SJCRH30 (cell line): ENCODE results near the gene CREB3L2. TPM values are rescaled to one million over a fixed set of nuclear protein-coding genes. Genes with fewer than 3 reads are reported as not detected.
"Not testable (repeated sequence)": the region's sequence is repeated elsewhere in the genome, so short reads cannot be mapped to it uniquely, and the experiment has no call there.

Experiments used
- DNase-seq, 2 experiments: peaks; one replicate each; pipeline ENCODE4 v3.0.0-alpha.2; 2015 to 2020
- H3K27ac ChIP-seq: fragments of 250-450 bp; sonication (Bioruptor Pico); 2 replicates; pipeline ENCODE4 v1.5.1; 2020; ENCODE audit warnings: mild to moderate bottlenecking, moderate library complexity
- H3K27me3 ChIP-seq: fragments of 250-450 bp; sonication (Bioruptor Pico); 2 replicates; pipeline ENCODE4 v1.5.1; 2020; ENCODE audit warnings: mild to moderate bottlenecking, moderate library complexity
- H3K36me3 ChIP-seq: fragments of 250-450 bp; sonication (Bioruptor Pico); 2 replicates; pipeline ENCODE4 v1.5.1; 2020; ENCODE audit warnings: mild to moderate bottlenecking, moderate library complexity
- H3K4me1 ChIP-seq: fragments of 250-450 bp; sonication (Bioruptor Pico); 2 replicates; pipeline ENCODE4 v1.5.1; 2020; ENCODE audit warnings: mild to moderate bottlenecking, moderate library complexity
- H3K4me3 ChIP-seq: fragments of 250-450 bp; sonication (Bioruptor Pico); 2 replicates; pipeline ENCODE4 v1.5.1; 2020; ENCODE audit warnings: mild to moderate bottlenecking, moderate library complexity
- H3K9me3 ChIP-seq: fragments of 250-450 bp; sonication (Bioruptor Pico); replicated peaks from 2 replicates; pipeline ENCODE4 v1.5.1; 2020; ENCODE audit warnings: mild to moderate bottlenecking, moderate library complexity
- total RNA-seq: library from RNA; depleted of rRNA; stranded (reverse); fragments of >200 nt; shearing (Covaris generic); gene quantifications from 2 replicates; pipeline ENCODE4 v1.2.3, GENCODE V29; 2014

CREB3L2 gene
- total RNA-seq, 1 experiment from 2014 or later, result 18.7 TPM

GRCh38 chr7:137987563-137987962 is 14.3 kb downstream of the CREB3L2 start:
- no peak overlapping the region for H3K27ac ChIP-seq
- H3K4me1 ChIP-seq, result peaks cover 23% of the 10 kb centered on the region
- no peak overlapping the region for H3K4me3 ChIP-seq
- no peak for DNase-seq
- H3K27me3 ChIP-seq, result no peaks in the 10 kb centered on the region
- H3K9me3 ChIP-seq, result no peaks in the 10 kb centered on the region
- H3K36me3 ChIP-seq, result no peaks in the 10 kb centered on the region

- H3K9me3 ChIP-seq, result 0 out of 2 replicates have a peak, but pooled peaks cover 2% of the 10 kb centered on the region
- no peak overlapping the region for H3K27ac ChIP-seq
- H3K4me3 ChIP-seq, result no peak overlapping the region
- no peaks in the 10 kb centered on the region for H3K36me3 ChIP-seq
- peaks cover 20% of the 10 kb centered on the region for H3K4me1 ChIP-seq
- no peaks in the 10 kb centered on the region for H3K27me3 ChIP-seq
- no peak for DNase-seq
These were observed 14.9 kb downstream of the CREB3L2 start for GRCh38 chr7:137987018-137987349.

GRCh38 chr7:137986252-137987017 is 15.5 kb downstream of the CREB3L2 start:
- Histone ChIP-seq H3K9me3 (0 out of 2 replicates have a peak, but pooled peaks cover 2% of the 10 kb centered on the region), H3K36me3 (no peaks in the 10 kb centered on the region), H3K4me3 (no peak overlapping the region), H3K4me1 (peaks cover 20% of the 10 kb centered on the region), H3K27ac (no peak overlapping the region), H3K27me3 (no peaks in the 10 kb centered on the region)
- DNase-seq, result peak; percentile 28 to 62

- Histone ChIP-seq H3K36me3 (no peaks in the 10 kb centered on the region), H3K27ac (no peak overlapping the region), H3K4me1 (peaks cover 20% of the 10 kb centered on the region), H3K9me3 (0 out of 2 replicates have a peak, but pooled peaks cover 2% of the 10 kb centered on the region), H3K27me3 (no peaks in the 10 kb centered on the region), H3K4me3 (no peak overlapping the region)
- no peak for DNase-seq
These were observed 16.0 kb downstream of the CREB3L2 start for GRCh38 chr7:137985897-137986251.

- Histone ChIP-seq H3K36me3 (no peaks in the 10 kb centered on the region), H3K9me3 (0 out of 2 replicates have a peak, but pooled peaks cover 2% of the 10 kb centered on the region), H3K4me1 (peaks cover 20% of the 10 kb centered on the region), H3K4me3 (no peak overlapping the region), H3K27me3 (no peaks in the 10 kb centered on the region), H3K27ac (no peak overlapping the region)
- no peak for DNase-seq
These were observed 16.5 kb downstream of the CREB3L2 start for GRCh38 chr7:137985253-137985896.

- no peaks in the 10 kb centered on the region for H3K27me3 ChIP-seq
- peaks cover 20% of the 10 kb centered on the region for H3K4me1 ChIP-seq
- H3K4me3 ChIP-seq, result no peak overlapping the region
- H3K9me3 ChIP-seq, result 0 out of 2 replicates have a peak, but pooled peaks cover 2% of the 10 kb centered on the region
- no peak for DNase-seq
- H3K36me3 ChIP-seq, result no peaks in the 10 kb centered on the region
- H3K27ac ChIP-seq, result no peak overlapping the region
These were observed 17.5 kb downstream of the CREB3L2 start for GRCh38 chr7:137984181-137985041.

GRCh38 chr7:137983323-137984008 is 18.4 kb downstream of the CREB3L2 start:
- Histone ChIP-seq H3K4me3 (no peak overlapping the region), H3K9me3 (0 out of 2 replicates have a peak, but pooled peaks cover 2% of the 10 kb centered on the region), H3K4me1 (peaks cover 24% of the 10 kb centered on the region), H3K27me3 (no peaks in the 10 kb centered on the region), H3K27ac (no peak overlapping the region), H3K36me3 (no peaks in the 10 kb centered on the region)
- no peak for DNase-seq

GRCh38 chr7:137982394-137982793 is 19.5 kb downstream of the CREB3L2 start:
- H3K9me3 ChIP-seq, H3K36me3 ChIP-seq, H3K27me3 ChIP-seq, DNase-seq, H3K27ac ChIP-seq, H3K4me3 ChIP-seq: not testable (repeated sequence)
- peaks cover 19% of the 10 kb centered on the region for H3K4me1 ChIP-seq

GRCh38 chr7:137981668-137982067 is 20.2 kb downstream of the CREB3L2 start:
- Histone ChIP-seq H3K4me1 (peaks cover 13% of the 10 kb centered on the region), H3K27ac (no peak overlapping the region), H3K9me3 (0 out of 2 replicates have a peak, but pooled peaks cover 2% of the 10 kb centered on the region), H3K4me3 (no peak overlapping the region), H3K27me3 (no peaks in the 10 kb centered on the region), H3K36me3 (no peaks in the 10 kb centered on the region)
- DNase-seq, result no peak

- Histone ChIP-seq H3K27ac (no peak overlapping the region), H3K4me3 (no peak overlapping the region), H3K36me3 (no peaks in the 10 kb centered on the region), H3K9me3 (0 out of 2 replicates have a peak, but pooled peaks cover 2% of the 10 kb centered on the region), H3K4me1 (peaks cover 12% of the 10 kb centered on the region; the same call in 1 of the 2 replicates), H3K27me3 (no peaks in the 10 kb centered on the region)
- DNase-seq, result no peak
These were observed 20.7 kb downstream of the CREB3L2 start for GRCh38 chr7:137981175-137981574.

GRCh38 chr7:137980308-137980707 is 21.6 kb downstream of the CREB3L2 start:
- no peak for DNase-seq
- H3K4me1 ChIP-seq, result peaks cover 12% of the 10 kb centered on the region; the same call in 1 of the 2 replicates
- H3K36me3 ChIP-seq, result no peaks in the 10 kb centered on the region
- H3K4me3 ChIP-seq, result no peak overlapping the region
- H3K9me3 ChIP-seq, result 0 out of 2 replicates have a peak, but pooled peaks cover 2% of the 10 kb centered on the region
- H3K27me3 ChIP-seq, result no peaks in the 10 kb centered on the region
- H3K27ac ChIP-seq, result no peak overlapping the region

GRCh38 chr7:137978464-137979237 is 23.2 kb downstream of the CREB3L2 start:
- peak overlapping the region; percentile 32 for H3K27ac ChIP-seq
- 0 out of 2 replicates have a peak, but pooled peaks cover 2% of the 10 kb centered on the region for H3K9me3 ChIP-seq
- H3K27me3 ChIP-seq, result no peaks in the 10 kb centered on the region
- H3K4me3 ChIP-seq, result no peak overlapping the region
- H3K36me3 ChIP-seq, result no peaks in the 10 kb centered on the region
- DNase-seq, result peak; percentile 43 to 49
- peaks cover 12% of the 10 kb centered on the region; the same call in 1 of the 2 replicates for H3K4me1 ChIP-seq

- Histone ChIP-seq H3K27ac (no peak overlapping the region), H3K4me3 (no peak overlapping the region), H3K36me3 (no peaks in the 10 kb centered on the region), H3K27me3 (no peaks in the 10 kb centered on the region), H3K4me1 (peaks cover 12% of the 10 kb centered on the region; the same call in 1 of the 2 replicates), H3K9me3 (0 out of 2 replicates have a peak, but pooled peaks cover 2% of the 10 kb centered on the region)
- no peak for DNase-seq
These were observed 24.7 kb downstream of the CREB3L2 start for GRCh38 chr7:137977173-137977572.
